HG03432 (cell line): ENCODE data around the gene SLC22A13.
"Not testable (repeated sequence)": the region's sequence is repeated elsewhere in the genome, so short reads cannot be mapped to it uniquely, and the experiment has no call there.

ENCODE experiments used
- ATAC-seq: cut with Tn5 transposase; IDR thresholded peaks from one replicate; pipeline ENCODE4 v1.9.1; 2021; ENCODE audit warnings: mild to moderate bottlenecking, moderate library complexity; ENCODE audit not compliant: unreplicated experiment

SLC22A13 gene, protein sequence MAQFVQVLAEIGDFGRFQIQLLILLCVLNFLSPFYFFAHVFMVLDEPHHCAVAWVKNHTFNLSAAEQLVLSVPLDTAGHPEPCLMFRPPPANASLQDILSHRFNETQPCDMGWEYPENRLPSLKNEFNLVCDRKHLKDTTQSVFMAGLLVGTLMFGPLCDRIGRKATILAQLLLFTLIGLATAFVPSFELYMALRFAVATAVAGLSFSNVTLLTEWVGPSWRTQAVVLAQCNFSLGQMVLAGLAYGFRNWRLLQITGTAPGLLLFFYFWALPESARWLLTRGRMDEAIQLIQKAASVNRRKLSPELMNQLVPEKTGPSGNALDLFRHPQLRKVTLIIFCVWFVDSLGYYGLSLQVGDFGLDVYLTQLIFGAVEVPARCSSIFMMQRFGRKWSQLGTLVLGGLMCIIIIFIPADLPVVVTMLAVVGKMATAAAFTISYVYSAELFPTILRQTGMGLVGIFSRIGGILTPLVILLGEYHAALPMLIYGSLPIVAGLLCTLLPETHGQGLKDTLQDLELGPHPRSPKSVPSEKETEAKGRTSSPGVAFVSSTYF

DNA sequence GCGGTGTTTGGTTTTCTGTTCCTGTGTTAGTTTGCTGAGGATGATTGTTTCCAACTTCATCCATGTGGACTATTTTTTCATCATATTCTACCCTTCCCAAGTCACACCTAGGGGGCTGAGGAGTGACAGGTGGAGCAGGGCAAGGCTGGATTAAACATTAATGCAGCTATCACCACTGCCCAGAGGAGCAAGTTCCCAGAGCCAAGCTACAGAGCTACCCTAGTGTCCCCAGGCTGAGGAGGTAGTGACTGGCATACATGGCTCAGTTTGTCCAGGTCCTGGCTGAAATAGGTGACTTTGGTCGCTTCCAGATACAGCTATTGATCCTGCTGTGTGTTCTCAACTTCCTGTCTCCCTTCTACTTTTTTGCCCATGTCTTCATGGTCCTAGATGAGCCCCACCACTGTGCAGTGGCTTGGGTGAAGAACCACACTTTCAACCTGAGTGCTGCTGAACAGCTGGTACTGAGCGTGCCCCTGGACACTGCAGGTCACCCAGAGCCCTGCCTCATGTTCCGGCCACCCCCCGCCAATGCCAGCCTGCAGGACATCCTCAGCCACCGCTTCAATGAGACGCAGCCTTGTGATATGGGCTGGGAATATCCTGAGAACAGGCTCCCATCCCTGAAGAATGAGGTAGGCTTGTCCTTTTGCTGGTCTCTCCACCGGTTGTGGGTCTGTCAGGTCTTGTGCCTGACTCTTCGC is at the start of gene SLC22A13:
SLC22A13 (plus strand) TSS at position 209 of the 704 bp plus-strand sequence; CDS start at position 258, 49 bp downstream.
- no peak for ATAC-seq

DNA sequence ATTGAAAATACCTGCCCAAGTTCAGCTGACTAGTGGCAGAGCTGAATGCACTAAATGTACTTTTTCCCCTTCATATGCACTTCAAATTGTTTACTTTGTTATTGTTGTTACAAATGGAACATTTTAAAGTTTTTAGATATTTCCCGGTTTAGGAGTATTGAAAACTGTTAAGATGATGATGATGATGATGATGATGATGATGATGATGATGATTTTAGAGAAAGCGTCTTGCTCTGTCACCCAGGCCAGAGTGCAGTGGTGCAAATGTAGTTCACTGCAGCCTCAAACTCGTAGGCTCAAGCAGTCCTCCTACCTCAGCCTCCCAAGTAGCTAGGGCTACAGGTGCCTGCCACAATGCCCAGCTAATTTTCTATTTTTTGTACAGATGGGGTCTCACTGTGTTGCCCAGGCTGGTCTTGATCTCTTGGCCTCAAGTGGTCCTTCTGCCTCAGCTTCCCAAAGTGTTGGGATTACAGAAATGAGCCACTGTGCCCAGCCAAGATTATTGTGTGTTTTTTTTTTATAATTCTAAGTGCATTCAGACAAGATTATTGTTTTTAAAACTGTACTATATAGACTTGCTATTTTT is 45.9 kb upstream of the SLC22A13 start:
- no peak for ATAC-seq

DNA sequence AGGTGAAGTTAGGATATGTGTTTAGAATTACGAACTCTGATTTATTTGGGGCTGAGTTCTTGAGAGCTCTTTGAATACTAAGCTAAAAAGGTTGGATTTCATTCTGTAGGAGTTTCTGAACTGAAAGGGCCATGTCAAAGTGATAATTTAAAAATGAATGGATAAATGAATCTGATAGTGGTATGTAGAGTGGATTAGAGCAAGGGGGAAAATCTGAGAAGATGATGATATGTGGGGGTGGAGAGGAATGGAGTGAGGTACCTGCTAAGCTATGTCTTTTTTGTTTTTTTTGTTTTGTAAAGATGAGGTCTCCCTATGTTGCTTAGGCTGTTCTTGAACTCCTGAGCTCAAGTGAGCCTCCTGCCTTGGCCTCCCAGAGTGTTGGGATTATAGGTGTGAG is 44.6 kb upstream of the SLC22A13 start:
- ATAC-seq, result no peak

- no peak for ATAC-seq
These were observed 43.5 kb upstream of the SLC22A13 start for GRCh38 chr3:38222032-38222634.

- no peak for ATAC-seq
These were observed 41.3 kb upstream of the SLC22A13 start for GRCh38 chr3:38224357-38224756.

DNA sequence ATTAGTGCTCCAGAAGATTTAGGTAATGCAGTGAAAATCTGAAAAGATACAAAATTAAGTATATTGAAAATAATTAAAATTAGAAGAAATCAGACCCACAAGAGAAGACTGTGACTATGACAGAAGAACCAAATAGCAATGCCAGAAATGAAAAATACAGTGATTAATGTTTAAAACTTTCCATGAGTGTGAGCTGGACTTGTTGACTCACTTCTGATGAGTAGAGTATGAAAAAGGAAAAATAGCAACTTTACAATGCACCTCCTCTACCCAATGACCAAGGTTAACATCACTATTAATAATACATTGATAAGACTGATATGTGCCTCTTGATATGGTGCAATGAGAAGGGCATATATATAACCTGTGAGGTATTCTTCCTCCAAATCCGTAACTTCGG is 39.3 kb upstream of the SLC22A13 start:
- ATAC-seq, result no peak

DNA sequence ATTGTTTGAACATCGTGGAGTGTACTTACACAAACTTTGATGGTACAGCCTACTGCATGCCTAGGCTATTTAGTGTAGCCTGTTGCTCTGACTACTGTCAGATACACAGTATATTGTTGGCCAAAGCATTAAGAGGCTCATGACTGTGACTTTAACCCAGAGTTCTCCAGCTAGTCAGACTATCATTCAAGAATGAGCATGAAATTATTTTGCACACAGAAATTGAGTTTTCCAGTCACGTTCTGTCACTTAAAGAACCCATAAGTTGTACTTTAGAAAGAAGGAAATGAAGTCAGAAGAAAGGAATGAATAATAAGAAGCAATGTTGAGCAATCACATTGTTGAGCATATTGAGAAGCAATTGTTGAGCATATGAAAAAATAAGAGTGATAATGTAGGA is 37.6 kb upstream of the SLC22A13 start:
- no peak for ATAC-seq

- no peak for ATAC-seq
These were observed 36.6 kb upstream of the SLC22A13 start for GRCh38 chr3:38229036-38229435.

DNA sequence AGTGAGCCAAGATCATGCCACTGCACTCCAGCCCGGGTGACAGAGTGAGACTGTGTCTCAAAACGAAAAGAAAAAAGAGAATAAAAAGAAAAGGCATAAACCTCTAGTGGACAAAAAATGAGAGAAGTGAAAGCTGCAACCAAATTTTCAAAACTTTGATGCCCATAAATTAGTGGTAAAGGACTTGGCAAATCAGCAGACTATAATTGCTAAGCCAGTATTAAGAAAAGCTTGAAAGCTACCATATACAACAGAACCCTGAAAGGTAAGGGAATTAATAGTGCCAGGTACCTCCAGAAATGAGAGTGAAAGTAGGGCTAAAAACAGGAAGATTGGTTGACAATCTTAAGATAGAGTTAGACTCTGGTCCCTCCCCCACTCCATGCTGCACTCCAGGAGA is 32.9 kb upstream of the SLC22A13 start:
- no peak for ATAC-seq

DNA sequence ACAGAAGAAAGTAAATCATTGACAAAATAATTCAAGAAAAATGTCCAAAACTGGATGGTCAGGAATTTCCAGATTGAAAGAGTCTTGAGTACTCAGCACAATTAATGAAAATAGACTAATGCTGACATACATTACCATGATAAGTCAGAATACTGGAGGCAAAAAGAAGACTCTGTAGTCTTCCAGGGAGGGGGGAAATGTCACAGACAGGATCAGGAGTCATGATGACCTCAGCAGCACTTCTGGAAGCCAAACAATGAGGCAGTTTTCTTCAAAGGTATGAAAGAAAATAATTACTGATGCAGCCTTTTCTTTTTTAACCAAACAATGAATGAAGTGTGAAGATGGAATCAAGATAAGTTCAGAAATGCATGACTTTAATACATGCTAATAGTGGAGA is 30.1 kb upstream of the SLC22A13 start:
- no peak for ATAC-seq

DNA sequence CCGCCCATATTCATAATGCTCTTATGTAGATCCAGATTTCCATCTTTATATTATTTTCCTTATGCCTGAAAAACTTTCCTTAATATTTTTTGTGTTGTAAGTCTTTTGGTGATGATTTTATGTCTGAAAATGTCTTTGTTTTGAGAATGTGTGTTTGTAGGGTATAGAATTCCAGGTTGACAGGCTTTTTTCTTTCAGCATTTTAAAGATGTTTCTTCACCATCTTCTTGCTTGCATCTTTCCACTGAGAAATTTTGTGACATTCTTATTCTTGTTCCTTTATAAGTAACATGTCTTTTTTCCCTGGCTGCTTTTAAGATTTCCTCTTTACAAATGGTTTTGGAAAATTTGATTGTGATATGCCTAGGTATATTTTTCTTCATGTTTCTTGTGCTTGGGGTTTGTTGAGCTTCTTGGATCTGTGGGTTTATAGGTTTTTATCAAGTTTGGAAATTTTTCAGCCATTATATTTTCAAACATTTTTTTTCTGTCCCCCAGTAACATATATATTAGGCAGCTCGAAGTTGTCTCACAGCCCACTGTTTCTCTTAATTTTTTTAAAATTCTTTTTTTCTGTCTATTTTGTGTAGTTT is 27.1 kb upstream of the SLC22A13 start:
- no peak for ATAC-seq

DNA sequence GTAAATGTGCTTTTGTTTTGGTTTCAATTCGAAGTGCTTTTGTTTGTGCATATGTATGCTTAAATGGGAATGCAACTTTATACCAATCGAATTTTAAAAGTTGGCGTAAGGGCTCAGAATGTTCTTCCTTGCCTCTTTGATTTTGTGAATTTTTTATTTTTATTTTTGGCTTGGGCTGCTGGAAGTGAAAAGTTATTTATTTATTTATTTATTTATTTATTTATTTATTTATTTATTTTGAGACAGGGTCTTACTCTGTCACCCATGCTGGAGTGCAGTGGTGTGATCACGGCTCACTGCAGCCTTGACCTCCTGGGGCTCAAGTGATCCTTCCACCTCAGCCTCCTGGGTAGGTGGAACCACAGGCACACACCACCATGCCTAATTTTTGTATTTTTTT is 22.8 kb upstream of the SLC22A13 start:
- ATAC-seq, result not testable (repeated sequence)

DNA sequence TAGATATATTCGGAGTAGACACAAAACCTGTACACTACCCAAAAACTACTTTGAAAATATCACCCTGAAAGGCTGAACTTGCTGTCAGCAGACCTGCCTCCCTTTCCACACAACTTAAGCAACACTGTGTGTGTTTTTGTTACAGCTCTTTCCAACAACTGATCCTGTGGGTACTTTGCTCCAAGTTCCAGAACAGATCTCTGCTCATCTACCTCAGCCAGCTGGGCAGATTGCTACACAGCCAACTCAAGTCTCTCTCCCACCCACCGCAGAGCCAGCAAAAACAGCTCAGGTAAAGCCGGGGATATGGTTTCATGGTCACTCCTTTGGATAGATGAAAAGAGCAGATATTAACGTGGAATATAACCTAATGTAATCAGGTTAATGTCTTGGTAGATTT is 19.7 kb upstream of the SLC22A13 start:
- no peak for ATAC-seq

- ATAC-seq, result no peak
These were observed 18.1 kb upstream of the SLC22A13 start for GRCh38 chr3:38247366-38248035.

- no peak for ATAC-seq
These were observed 15.4 kb upstream of the SLC22A13 start for GRCh38 chr3:38250198-38250597.

- no peak for ATAC-seq
These were observed 14.4 kb upstream of the SLC22A13 start for GRCh38 chr3:38251197-38251596.

DNA sequence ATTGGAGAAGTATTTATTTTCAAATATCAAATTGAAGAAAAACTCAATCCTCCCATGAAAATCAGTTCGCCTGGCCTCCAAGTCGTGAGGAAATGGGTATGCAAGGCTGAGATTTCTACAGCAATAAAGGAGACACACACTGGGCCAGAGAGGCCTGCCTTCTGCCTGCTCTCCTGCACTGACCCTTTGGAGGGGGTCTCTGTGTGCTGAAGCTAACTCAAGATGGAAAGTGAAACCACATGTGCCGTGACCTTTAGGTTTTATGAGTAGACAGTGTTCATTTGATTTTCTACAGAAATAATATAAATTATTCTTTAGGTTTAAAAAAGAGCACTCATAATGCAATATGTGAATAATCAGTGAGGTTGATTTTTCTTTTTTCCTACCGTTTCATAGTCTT is 11.9 kb upstream of the SLC22A13 start:
- ATAC-seq, result no peak

- ATAC-seq, result no peak
These were observed 10.7 kb upstream of the SLC22A13 start for GRCh38 chr3:38254872-38255271.

- ATAC-seq, result no peak
These were observed 10.0 kb upstream of the SLC22A13 start for GRCh38 chr3:38255627-38256026.

GRCh38 chr3:38257583-38257982 is 8.0 kb upstream of the SLC22A13 start:
- ATAC-seq, result no peak
